ENCODE measurements around the gene STPG1.

STPG1 gene

DNA sequence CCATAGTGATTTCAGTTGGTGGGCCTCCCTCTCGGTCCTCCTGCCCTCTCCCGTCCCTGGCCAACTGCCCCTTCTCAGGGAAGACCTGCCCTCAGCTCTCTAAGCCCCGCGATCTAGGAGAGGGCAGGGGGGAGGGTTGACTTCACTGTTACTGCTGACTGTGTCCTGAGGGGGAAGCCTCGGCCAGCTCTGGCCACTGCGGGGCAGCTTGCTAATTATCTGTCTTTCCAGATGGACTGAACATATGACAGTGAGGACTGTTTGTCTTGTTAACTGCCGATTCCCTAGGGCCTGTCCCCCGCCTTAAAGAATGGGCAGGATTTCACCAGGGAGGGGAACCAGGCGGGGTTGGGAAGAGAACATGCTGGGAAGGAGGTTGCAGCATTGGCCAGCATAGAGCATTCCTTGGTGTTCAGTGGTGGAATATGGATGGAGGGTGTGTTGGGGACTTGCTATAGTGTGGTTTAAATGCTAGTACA lies 24.9 kb upstream of the STPG1 start:
- Histone ChIP-seq H3K36me3 (ENCODE audit: control insufficient read depth in 2 of 2, insufficient read depth in 1 of 2, low read length in 2 of 2) (peaks cover 0 to 28% of the 10 kb centered on the region in 2 experiments; a peak in 1 of 3 replicates), H3K4me3 (ENCODE audit: low read depth, low read length) (no peak overlapping the region), H3K4me1 (ENCODE audit: control insufficient read depth, insufficient read depth, low read length) (peaks cover 2% of the 10 kb centered on the region; the same call in 1 of the 2 replicates), H3K9me3 (ENCODE audit: control insufficient read depth, insufficient read depth, low read depth, low read length) (no peaks in the 10 kb centered on the region), H3K27ac (ENCODE audit: extremely low read depth, low read depth, low read length) (no peak overlapping the region)
- TF ChIP-seq KLF8 (tag by site-specific recombination; IDR thresholded peaks at IDR 0.05) (no peak), KLF1 (tag by site-specific recombination; IDR thresholded peaks at IDR 0.05) (peak; percentile 73), ZNF335 (tag by site-specific recombination; conservative IDR thresholded peaks at IDR 0.05) (no peak), ZNF366 (tag by site-specific recombination; conservative IDR thresholded peaks at IDR 0.05) (no peak), ZNF311 (tag by site-specific recombination; IDR thresholded peaks at IDR 0.05; ENCODE audit: borderline replicate concordance) (no peak), ZNF514 (tag by site-specific recombination; IDR thresholded peaks at IDR 0.05) (no peak), ZNF132 (tag by site-specific recombination; IDR thresholded peaks at IDR 0.05; ENCODE audit: borderline replicate concordance) (no peak), SCRT2 (tag by site-specific recombination; IDR thresholded peaks at IDR 0.05) (no peak), ZNF146 (tag by site-specific recombination; IDR thresholded peaks at IDR 0.05) (no peak), ZNF571 (tag by site-specific recombination; IDR thresholded peaks at IDR 0.05) (no peak), ZIC2 (tag by site-specific recombination; IDR thresholded peaks at IDR 0.05) (peak; percentile 52), ZNF501 (tag by site-specific recombination; IDR thresholded peaks at IDR 0.05) (no peak), ZFP69B (tag by site-specific recombination; IDR thresholded peaks at IDR 0.05) (no peak), ZNF350 (tag by site-specific recombination; IDR thresholded peaks at IDR 0.05) (no peak), ZNF596 (tag by site-specific recombination; IDR thresholded peaks at IDR 0.05) (no peak)
- TF ChIP-seq, protein P1, sequence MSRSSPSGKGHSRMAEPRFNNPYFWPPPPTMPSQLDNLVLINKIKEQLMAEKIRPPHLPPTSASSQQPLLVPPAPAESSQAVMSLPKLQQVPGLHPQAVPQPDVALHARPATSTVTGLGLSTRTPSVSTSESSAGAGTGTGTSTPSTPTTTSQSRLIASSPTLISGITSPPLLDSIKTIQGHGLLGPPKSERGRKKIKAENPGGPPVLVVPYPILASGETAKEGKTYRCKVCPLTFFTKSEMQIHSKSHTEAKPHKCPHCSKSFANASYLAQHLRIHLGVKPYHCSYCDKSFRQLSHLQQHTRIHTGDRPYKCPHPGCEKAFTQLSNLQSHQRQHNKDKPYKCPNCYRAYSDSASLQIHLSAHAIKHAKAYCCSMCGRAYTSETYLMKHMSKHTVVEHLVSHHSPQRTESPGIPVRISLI (tag by site-specific recombination; IDR thresholded peaks at IDR 0.05), result no peak
- TF ChIP-seq, protein P2, sequence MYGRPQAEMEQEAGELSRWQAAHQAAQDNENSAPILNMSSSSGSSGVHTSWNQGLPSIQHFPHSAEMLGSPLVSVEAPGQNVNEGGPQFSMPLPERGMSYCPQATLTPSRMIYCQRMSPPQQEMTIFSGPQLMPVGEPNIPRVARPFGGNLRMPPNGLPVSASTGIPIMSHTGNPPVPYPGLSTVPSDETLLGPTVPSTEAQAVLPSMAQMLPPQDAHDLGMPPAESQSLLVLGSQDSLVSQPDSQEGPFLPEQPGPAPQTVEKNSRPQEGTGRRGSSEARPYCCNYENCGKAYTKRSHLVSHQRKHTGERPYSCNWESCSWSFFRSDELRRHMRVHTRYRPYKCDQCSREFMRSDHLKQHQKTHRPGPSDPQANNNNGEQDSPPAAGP (tag by site-specific recombination; IDR thresholded peaks at IDR 0.05), result peak; percentile 89
- TF ChIP-seq, protein P3, sequence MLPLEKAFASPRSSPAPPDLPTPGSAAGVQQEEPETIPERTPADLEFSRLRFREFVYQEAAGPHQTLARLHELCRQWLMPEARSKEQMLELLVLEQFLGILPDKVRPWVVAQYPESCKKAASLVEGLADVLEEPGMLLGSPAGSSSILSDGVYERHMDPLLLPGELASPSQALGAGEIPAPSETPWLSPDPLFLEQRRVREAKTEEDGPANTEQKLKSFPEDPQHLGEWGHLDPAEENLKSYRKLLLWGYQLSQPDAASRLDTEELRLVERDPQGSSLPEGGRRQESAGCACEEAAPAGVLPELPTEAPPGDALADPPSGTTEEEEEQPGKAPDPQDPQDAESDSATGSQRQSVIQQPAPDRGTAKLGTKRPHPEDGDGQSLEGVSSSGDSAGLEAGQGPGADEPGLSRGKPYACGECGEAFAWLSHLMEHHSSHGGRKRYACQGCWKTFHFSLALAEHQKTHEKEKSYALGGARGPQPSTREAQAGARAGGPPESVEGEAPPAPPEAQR (tag by site-specific recombination; IDR thresholded peaks at IDR 0.05), result no peak
- TF ChIP-seq, protein P4, sequence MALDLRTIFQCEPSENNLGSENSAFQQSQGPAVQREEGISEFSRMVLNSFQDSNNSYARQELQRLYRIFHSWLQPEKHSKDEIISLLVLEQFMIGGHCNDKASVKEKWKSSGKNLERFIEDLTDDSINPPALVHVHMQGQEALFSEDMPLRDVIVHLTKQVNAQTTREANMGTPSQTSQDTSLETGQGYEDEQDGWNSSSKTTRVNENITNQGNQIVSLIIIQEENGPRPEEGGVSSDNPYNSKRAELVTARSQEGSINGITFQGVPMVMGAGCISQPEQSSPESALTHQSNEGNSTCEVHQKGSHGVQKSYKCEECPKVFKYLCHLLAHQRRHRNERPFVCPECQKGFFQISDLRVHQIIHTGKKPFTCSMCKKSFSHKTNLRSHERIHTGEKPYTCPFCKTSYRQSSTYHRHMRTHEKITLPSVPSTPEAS (tag by site-specific recombination; IDR thresholded peaks at IDR 0.05), result no peak
- ChIA-PET POLR2A (no interaction called here), CTCF (no interaction called here)

DNA sequence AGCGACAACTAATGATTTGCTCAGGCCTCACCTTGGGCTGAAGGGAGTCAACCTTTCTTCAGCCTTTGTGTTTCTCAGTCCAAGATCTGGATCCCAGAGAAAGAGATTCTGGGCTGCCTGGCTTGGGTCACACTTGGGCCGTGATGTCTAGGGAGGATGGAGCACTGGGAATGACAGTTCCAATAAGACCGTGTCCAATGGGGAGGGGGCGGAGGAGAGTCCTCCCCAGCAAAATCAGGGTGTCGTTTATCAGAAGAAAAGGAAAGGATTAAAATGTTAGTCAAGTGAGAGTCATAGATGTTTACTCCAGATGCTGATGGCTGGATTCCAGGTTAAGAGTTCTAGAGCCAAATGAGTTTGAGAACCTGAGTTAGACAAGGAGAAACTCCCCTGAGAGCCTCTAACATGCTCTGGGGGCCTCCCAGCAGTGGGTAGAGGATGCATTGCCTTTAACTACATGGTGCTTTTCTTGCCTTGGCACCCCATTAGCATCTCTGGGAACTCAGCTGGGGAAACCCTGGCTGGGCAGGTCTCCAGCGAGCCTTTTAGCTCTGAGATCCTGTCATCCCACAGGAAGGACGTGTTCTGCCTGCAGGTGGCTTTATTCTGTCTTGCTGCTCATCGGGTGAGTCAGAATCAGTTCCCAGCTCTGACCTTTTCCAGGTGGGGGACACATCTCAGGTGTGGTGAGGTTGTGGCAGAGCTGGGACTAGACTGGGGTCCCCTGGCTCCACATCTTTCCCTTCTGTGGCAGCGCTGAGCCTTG lies 24.2 kb upstream of the STPG1 start:
- H3K27ac ChIP-seq (ENCODE audit: extremely low read depth, low read depth, low read length), result no peak overlapping the region
- peaks cover 2% of the 10 kb centered on the region; the same call in 1 of the 2 replicates for H3K4me1 ChIP-seq (ENCODE audit: control insufficient read depth, insufficient read depth, low read length)
- no peak for TF ChIP-seq ZNF707 (tag by site-specific recombination; IDR thresholded peaks at IDR 0.05)
- TF ChIP-seq ZBTB17 (tag by site-specific recombination; IDR thresholded peaks at IDR 0.05), result peak; percentile 52
- no peak overlapping the region for H3K4me3 ChIP-seq (ENCODE audit: low read depth, low read length)
- ChIA-PET CTCF (no interaction called here), POLR2A (no interaction called here)
- no peaks in the 10 kb centered on the region for H3K9me3 ChIP-seq (ENCODE audit: control insufficient read depth, insufficient read depth, low read depth, low read length)
- H3K36me3 ChIP-seq (ENCODE audit: control insufficient read depth in 2 of 2, insufficient read depth in 1 of 2, low read length in 2 of 2), result peaks cover 0 to 34% of the 10 kb centered on the region in 2 experiments; a peak in 1 of 3 replicates

All from HEK293 (cell line).